ENCODE results near the gene N4BP2.

- TF ChIP-seq, protein P1, sequence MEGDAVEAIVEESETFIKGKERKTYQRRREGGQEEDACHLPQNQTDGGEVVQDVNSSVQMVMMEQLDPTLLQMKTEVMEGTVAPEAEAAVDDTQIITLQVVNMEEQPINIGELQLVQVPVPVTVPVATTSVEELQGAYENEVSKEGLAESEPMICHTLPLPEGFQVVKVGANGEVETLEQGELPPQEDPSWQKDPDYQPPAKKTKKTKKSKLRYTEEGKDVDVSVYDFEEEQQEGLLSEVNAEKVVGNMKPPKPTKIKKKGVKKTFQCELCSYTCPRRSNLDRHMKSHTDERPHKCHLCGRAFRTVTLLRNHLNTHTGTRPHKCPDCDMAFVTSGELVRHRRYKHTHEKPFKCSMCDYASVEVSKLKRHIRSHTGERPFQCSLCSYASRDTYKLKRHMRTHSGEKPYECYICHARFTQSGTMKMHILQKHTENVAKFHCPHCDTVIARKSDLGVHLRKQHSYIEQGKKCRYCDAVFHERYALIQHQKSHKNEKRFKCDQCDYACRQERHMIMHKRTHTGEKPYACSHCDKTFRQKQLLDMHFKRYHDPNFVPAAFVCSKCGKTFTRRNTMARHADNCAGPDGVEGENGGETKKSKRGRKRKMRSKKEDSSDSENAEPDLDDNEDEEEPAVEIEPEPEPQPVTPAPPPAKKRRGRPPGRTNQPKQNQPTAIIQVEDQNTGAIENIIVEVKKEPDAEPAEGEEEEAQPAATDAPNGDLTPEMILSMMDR (IDR thresholded peaks at IDR 0.05; ENCODE audit: insufficient read depth, low read length), result no peak
- TF ChIP-seq POLR2AphosphoS5 (IDR thresholded peaks at IDR 0.05; ENCODE audit: low read depth) (no peak), SPI1 (IDR thresholded peaks at IDR 0.05; ENCODE audit: borderline replicate concordance, low read depth) (no peak), REST (IDR thresholded peaks at IDR 0.05; ENCODE audit: insufficient replicate concordance, low read depth) (no peak), GABPA (IDR thresholded peaks at IDR 0.05; ENCODE audit: low read depth) (no peak)
These were observed 29.8 kb downstream of the N4BP2 start for GRCh38 chr4:40086421-40086820.
